GM23338 (cell line): ENCODE measurements around the gene MAGEH1. TPM values are rescaled to one million over a fixed set of nuclear protein-coding genes. Genes with fewer than 3 reads are reported as not detected.
"Not testable (repeated sequence)": the region's sequence is repeated elsewhere in the genome, so short reads cannot be mapped to it uniquely, and the experiment has no call there.

Source experiments
- ATAC-seq: fragments of 200-7000 bp; cut with Tn5 transposase; 3 replicates; pipeline ENCODE4 v1.9.1; 2020
- DNase-seq: peaks from one replicate; pipeline ENCODE4 v3.0.0-alpha.2; 2015; ENCODE audit warnings: low spot score
- H2AFZ ChIP-seq: fragments of 200-600 bp; sonication (generic); 2 replicates; pipeline ENCODE4 v1.8.0; 2016; ENCODE audit warnings: antibody characterized with exemption, mild to moderate bottlenecking, moderate library complexity
- H3F3A ChIP-seq: fragments of 200-600 bp; sonication (generic); replicated peaks from 2 replicates; pipeline ENCODE4 v1.8.0; 2017; ENCODE audit warnings: antibody characterized with exemption, mixed run types, low read depth
- H3K27ac ChIP-seq: fragments of 200-600 bp; sonication (generic); 2 replicates; pipeline ENCODE4 v1.6.1; 2016; ENCODE audit warnings: low read depth
- H3K27me3 ChIP-seq: fragments of 200-600 bp; sonication (generic); 2 replicates; pipeline ENCODE4 v1.8.0; 2016; ENCODE audit warnings: mild to moderate bottlenecking, mixed run types, moderate library complexity; ENCODE audit not compliant: insufficient read depth
- H3K36me3 ChIP-seq: fragments of 200-600 bp; sonication (generic); 2 replicates; pipeline ENCODE4 v1.8.0; 2016; ENCODE audit warnings: mild to moderate bottlenecking; ENCODE audit not compliant: insufficient read depth
- H3K4me1 ChIP-seq: fragments of 200-600 bp; sonication (generic); 2 replicates; pipeline ENCODE4 v1.8.0; 2016; ENCODE audit warnings: mild to moderate bottlenecking, moderate library complexity; ENCODE audit not compliant: insufficient read depth
- H3K4me2 ChIP-seq: fragments of 200-600 bp; sonication (generic); 2 replicates; pipeline ENCODE4 v1.7.1; 2017; ENCODE audit warnings: mixed run types
- H3K4me3 ChIP-seq: fragments of 200-600 bp; sonication (generic); 2 replicates; pipeline ENCODE4 v1.6.1; 2016; ENCODE audit warnings: mixed run types
- H3K79me2 ChIP-seq: fragments of 200-600 bp; sonication (generic); replicated peaks from 2 replicates; pipeline ENCODE4 v1.8.0; 2017; ENCODE audit warnings: mild to moderate bottlenecking; ENCODE audit not compliant: insufficient read depth
- H3K9me2 ChIP-seq: fragments of 200-600 bp; sonication (generic); 2 replicates; pipeline ENCODE4 v1.8.0; 2017; ENCODE audit not compliant: insufficient read depth
- H4K20me1 ChIP-seq: fragments of 200-600 bp; sonication (generic); replicated peaks from 2 replicates; pipeline ENCODE4 v1.8.0; 2017; ENCODE audit warnings: mild to moderate bottlenecking; ENCODE audit not compliant: insufficient read depth
- H3K27ac Mint-ChIP-seq: 2 replicates; pipeline ENCODE4 v1.8.0; 2020; ENCODE audit warnings: inconsistent platforms, mild to moderate bottlenecking, moderate library complexity, mixed read lengths
- H3K27me3 Mint-ChIP-seq: 3 replicates; pipeline ENCODE4 v1.8.0; 2022; ENCODE audit warnings: low read depth, mild to moderate bottlenecking, moderate library complexity, mixed read lengths, inconsistent platforms; ENCODE audit not compliant: insufficient read depth, poor library complexity
- H3K36me3 Mint-ChIP-seq: 3 replicates; pipeline ENCODE4 v1.8.0; 2021; ENCODE audit warnings: low read depth, mild to moderate bottlenecking, inconsistent platforms, moderate library complexity, mixed read lengths
- H3K4me1 Mint-ChIP-seq: 3 replicates; pipeline ENCODE4 v1.8.0; 2020; ENCODE audit warnings: mild to moderate bottlenecking, inconsistent platforms, mixed read lengths
- H3K4me3 Mint-ChIP-seq: 3 replicates; pipeline ENCODE4 v1.8.0; 2021; ENCODE audit warnings: moderate library complexity, mild to moderate bottlenecking, inconsistent platforms, mixed read lengths
- H3K9me3 Mint-ChIP-seq: 3 replicates; pipeline ENCODE4 v1.8.0; 2020; ENCODE audit warnings: moderate library complexity, mild to moderate bottlenecking, inconsistent platforms, mixed read lengths
- polyA plus RNA-seq: library from polyadenylated mRNA; unstranded; fragments of >200 nt; fragmentation: Nextera tagmentation; extraction: Ambion mirVana; gene quantifications from 2 replicates; pipeline ENCODE4 v1.2.1, GENCODE V29; 2016
- total RNA-seq: library from RNA; depleted of rRNA; stranded (reverse); fragments of >200 nt; shearing (Covaris generic); gene quantifications from 2 replicates; pipeline ENCODE4 v1.2.3, GENCODE V29; 2014

MAGEH1 gene
- total and polyA plus RNA-seq, 2 experiments from 2014 or later, result 14.0 to 15.0 TPM

- not testable (repeated sequence) for H3K36me3 ChIP-seq, H3K27ac Mint-ChIP-seq, H3K9me3 Mint-ChIP-seq, H3K4me2 ChIP-seq, H3K9me2 ChIP-seq, H3K4me3 Mint-ChIP-seq, H4K20me1 ChIP-seq, H3K79me2 ChIP-seq, H3K27me3 Mint-ChIP-seq, H3K4me1 ChIP-seq, H3K27me3 ChIP-seq, H3K4me1 Mint-ChIP-seq, H3F3A ChIP-seq, ATAC-seq, H3K4me3 ChIP-seq, H3K36me3 Mint-ChIP-seq, DNase-seq, H3K27ac ChIP-seq, H2AFZ ChIP-seq
Observed at GRCh38 chrX:55459926-55460325, 8.0 kb downstream of the MAGEH1 start.

DNA sequence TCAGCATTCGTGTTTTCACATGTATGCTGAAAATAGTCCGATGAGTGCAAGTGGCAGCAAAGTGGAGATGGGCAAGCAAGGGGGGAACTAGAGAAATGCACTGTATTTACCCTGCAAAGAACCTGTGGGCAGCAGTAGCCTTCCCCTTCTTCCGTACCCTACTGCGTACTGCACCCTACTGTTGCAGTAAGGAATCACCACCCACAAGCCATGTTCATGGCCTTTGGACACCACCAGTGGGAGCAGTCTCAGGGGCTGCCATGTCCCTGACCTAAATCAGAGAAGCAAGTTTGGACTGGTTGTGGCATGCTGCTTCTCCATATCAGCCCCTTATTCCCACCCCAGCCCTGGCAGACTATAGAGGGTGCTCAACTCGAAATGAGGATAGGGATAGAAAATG lies 12.1 kb downstream of the MAGEH1 start:
- H3K79me2 ChIP-seq, H3K4me3 Mint-ChIP-seq, H3K36me3 Mint-ChIP-seq, H3K9me3 Mint-ChIP-seq, H3K27me3 Mint-ChIP-seq, H3K4me2 ChIP-seq, H3K27ac ChIP-seq, H3K27ac Mint-ChIP-seq, H2AFZ ChIP-seq, H3F3A ChIP-seq, H3K36me3 ChIP-seq, H3K4me1 ChIP-seq, H3K4me1 Mint-ChIP-seq, H3K27me3 ChIP-seq, H4K20me1 ChIP-seq, H3K4me3 ChIP-seq, H3K9me2 ChIP-seq, DNase-seq: not testable (repeated sequence)
- peak; percentile 87 for ATAC-seq

DNA sequence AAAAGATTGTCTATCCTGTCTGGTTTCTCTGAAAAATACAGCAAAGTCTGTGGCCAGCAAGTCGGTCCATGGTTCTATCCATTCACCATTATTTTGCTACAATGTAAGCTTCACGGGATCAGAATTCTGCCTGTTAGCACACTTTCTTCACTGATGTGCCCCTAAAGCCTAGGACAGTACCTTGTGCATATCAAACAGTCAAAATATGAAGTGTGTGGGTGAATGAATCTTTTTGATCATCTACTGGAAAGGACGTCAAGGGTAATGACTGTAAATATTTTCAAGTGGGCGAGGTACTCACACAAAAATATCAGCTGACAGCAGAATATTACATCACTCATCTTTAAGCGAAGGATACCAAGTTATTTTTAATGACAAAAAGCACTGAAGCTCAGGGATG lies 13.2 kb downstream of the MAGEH1 start:
- H3K4me1 Mint-ChIP-seq, H3K27ac Mint-ChIP-seq, H3K4me1 ChIP-seq, H3K9me2 ChIP-seq, H3K36me3 ChIP-seq, H3K79me2 ChIP-seq, H2AFZ ChIP-seq, H3K4me2 ChIP-seq, H3F3A ChIP-seq, H3K36me3 Mint-ChIP-seq, H4K20me1 ChIP-seq, H3K27me3 ChIP-seq, ATAC-seq, H3K4me3 Mint-ChIP-seq, H3K9me3 Mint-ChIP-seq, H3K27ac ChIP-seq, DNase-seq, H3K27me3 Mint-ChIP-seq, H3K4me3 ChIP-seq: not testable (repeated sequence)

DNA sequence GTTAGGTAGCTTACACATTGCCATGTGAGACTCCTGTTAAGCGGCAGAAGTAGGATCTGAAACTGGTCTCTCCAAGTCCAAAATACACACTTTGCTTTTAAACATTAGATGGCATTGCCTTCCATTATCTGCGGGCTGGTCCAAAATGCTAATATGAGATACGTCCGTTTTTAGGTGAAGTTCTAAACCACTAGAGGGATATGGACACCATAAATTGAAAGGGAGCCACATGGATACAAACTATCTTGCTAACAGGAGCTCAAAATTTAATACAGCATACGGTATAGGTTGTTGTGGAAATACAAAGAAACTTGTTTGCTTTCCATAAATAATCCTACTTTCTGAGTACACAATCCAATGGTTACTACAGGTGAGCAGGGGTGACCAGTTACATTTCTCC lies 13.9 kb downstream of the MAGEH1 start:
- ATAC-seq, H3K36me3 ChIP-seq, H3K4me1 ChIP-seq, H3K79me2 ChIP-seq, H3K4me3 ChIP-seq, H3K27me3 ChIP-seq, H3K27me3 Mint-ChIP-seq, H3K27ac Mint-ChIP-seq, H3K4me1 Mint-ChIP-seq, H3K9me2 ChIP-seq, H2AFZ ChIP-seq, H3K4me2 ChIP-seq, H3K4me3 Mint-ChIP-seq, H3K27ac ChIP-seq, H4K20me1 ChIP-seq, DNase-seq, H3K9me3 Mint-ChIP-seq, H3K36me3 Mint-ChIP-seq, H3F3A ChIP-seq: not testable (repeated sequence)

- not testable (repeated sequence) for ATAC-seq, H3K4me3 Mint-ChIP-seq, H2AFZ ChIP-seq, H3K9me3 Mint-ChIP-seq, DNase-seq, H3K27me3 Mint-ChIP-seq, H3K4me3 ChIP-seq, H3F3A ChIP-seq, H3K36me3 Mint-ChIP-seq, H3K79me2 ChIP-seq, H3K27me3 ChIP-seq, H3K9me2 ChIP-seq, H3K4me1 Mint-ChIP-seq, H3K27ac ChIP-seq, H3K4me1 ChIP-seq, H3K27ac Mint-ChIP-seq, H3K4me2 ChIP-seq, H4K20me1 ChIP-seq, H3K36me3 ChIP-seq
Observed at GRCh38 chrX:55479956-55480355, 28.0 kb downstream of the MAGEH1 start.
